NCI-H2029 (cell line): ENCODE data around the gene E2F2.

Source experiments
- DNase-seq: peaks from one replicate; lab custom pipeline; 2025; lab: John Stamatoyannopoulos, UW

Gene E2F2, protein sequence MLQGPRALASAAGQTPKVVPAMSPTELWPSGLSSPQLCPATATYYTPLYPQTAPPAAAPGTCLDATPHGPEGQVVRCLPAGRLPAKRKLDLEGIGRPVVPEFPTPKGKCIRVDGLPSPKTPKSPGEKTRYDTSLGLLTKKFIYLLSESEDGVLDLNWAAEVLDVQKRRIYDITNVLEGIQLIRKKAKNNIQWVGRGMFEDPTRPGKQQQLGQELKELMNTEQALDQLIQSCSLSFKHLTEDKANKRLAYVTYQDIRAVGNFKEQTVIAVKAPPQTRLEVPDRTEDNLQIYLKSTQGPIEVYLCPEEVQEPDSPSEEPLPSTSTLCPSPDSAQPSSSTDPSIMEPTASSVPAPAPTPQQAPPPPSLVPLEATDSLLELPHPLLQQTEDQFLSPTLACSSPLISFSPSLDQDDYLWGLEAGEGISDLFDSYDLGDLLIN

DNA sequence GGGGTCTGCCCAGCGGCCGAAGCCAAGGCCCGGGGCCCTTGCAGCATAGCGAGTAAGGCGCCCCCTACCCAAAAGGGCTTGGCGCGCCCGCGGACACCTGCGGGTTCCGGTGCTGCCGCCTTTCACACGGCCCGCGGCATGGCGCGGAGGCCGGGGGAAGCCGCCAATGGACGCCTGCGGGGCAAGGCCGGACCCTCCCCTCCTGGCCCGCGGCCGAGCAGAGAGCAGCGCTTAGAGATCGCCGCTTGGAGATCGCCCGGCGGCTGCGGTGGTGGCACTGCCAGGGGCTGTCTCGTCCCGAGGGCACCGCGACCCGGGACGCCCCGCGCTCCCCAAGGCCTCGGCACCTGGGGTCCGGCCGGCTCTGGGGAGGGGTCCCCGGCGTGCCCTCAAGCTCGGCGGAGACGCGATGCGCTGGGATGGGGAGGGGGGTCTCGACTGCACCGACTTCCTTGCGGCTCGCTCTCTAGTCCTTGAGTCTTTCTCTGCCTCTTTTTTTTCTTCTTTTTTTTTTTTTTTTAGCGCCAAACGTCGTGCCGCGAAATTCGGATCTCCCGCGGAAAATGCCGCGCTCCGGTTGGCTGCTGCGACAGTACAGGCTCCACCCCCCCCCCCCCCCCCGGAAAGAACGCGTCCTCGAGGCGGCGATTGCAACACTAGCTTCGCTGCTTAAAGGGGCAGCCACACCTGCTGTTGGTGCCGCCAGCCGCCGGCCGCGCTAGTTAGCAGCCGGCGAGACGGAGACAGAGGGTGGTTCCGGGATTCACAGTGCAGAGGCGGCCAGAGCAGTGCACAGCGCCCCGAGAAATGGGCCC lies at the start of gene E2F2:
E2F2 (minus strand) TSS at position 487 of the 815 bp plus-strand sequence; CDS start at position 47, 440 bp downstream.
- DNase-seq, result peak; percentile 76

DNA sequence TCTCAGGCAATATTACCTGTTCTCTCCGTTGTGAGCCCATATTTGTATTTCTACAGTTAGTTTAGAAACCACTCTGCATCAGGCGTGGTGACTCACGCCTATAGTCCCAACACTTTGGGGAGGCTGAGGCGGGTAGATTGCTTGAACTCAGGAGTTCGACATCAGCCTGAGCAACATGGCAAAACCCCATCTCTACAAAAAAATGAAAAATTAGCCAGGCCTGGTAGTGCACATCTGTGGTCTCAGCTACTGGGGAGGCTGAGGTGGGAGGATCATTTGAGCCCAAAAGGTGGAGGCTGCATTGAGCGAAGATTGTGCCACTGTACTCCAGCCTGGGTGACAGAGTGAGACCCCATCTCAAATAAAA lies 47.9 kb upstream of the E2F2 start:
- no peak for DNase-seq

DNA sequence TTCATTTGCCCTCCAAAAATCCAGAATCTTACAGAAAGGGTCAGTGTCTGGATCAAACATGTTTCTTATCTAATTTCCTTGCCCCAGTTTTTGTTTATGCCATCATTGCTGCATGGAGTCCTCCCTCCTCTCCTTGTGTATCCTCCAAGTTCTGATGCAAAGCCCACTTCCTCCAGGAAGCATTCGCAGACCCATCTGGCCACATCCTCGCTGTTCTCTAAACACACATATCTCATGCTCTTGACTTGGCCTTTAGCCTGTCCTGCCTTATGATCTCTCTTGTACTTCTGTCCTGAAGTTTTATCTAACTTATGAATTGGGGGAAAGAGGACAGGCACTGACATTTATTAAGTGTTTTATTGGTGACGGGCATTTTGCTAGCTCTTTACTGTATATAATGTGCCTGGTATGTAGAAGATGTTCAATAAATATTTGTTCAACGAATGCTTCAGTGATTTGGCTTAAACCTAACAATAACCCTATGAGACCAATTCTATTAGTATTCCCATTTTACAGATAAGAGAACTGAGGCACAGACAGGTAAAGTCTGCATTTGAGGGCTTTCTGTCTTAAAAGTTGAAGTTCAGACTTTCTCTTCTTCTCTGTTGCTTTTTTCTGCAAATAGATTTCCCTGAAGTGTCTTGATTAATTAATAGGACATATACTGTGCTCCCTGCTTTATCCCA lies 47.4 kb upstream of the E2F2 start:
- no peak for DNase-seq

DNA sequence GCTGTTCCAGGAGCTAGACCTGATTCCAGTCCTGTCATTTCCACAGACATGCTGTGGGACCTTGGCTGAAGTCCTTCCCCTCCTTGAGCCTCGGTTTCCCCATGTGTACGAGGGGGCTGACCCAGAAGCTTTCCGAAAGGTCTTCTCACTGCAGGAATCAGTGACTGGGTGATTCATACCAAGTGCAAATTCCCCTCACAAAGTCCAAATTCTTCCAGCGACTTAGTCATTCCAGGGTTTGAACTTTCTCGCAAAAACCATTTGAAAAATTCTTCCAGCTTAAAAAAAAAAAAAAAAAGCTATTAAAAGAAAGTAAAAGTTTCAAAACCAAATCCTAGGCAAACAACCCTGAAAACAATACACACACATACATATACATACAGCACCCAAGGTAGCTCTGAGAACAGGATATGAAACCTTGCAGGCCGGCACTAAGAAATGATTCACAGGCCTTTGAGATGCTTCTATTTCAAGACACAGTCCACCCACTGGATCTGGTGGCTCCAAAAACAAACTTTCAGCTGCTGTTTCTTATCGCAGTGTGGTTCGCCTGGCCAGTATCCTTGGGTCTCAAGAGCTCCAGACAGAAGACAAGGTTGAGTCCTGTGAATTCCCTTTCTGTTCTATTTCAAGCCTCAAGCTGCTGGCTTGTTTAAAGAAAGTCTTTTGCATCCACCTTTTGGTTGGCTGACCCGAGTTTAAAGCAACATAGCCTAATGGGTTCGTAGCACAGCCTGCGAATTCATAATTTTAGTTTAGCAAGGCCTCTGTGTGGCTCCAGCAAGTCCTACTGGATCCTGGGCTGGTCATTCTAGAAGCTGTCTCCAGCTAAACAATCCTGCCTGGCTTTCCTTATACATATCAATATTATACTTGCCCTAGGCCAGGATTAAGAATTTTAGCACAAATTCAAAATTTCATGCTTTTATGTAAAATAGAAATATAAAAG lies 46.3 kb upstream of the E2F2 start:
- DNase-seq, result no peak

DNA sequence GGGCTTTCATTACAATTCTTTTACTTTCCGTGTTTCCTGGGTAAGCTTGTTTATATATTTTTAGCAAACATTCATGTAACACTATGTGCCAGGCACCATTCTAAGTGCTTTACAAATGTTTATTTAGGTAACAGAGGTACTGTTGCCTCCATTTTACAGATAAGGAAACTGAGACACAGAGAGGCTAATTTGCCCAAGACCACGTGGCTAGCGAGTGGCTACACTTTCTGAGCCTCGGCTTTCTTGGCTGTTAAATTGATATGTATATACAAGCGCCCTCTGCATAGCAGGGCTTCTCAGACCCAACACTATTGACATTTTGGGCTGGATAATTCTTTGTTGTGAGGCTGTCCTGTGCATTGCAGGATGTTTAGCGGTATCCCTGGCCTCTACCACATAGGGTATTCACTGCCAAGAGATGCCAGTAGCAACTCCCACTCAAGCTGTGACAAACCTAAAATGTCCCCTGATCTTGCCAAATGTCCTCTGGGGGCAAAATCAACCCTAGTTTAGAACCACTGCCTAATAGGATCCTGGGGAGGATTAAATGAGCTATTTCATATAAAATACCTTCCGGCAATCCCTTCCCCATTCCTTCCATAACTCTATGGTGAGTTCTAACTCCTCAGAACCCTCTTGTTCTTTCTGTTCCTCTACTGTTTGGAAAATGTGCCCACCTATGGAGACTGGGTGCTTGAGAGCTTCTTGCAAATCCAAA lies 45.5 kb upstream of the E2F2 start:
- no peak for DNase-seq

DNA sequence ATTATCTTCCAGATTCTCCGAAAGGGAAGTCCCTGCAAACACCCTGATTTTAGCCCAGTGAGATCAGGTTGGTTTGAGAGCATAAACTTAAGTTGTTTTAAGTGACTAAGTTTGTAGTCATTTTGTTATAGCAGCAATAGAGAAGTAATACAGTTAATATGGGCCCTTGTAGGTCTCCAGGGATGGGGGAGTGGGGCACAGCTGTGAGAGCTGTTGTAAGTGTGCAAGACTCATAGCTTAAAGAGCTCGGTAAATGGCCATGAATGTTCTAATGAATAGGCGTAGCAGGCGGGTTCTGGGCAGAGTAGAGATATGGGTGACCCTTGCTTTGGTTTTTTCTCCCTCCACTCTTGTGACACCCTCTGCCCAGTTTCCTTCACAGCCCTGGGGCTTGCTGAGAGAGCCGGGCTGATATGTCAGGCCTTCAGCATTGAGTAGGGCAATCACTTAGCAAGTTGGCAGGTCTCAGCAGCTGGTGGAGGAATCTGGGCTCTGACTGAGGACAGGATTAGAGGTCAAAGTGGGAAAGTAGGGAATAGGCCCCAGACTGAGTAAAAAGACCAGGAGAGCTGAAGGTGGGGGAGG lies 44.3 kb upstream of the E2F2 start:
- no peak for DNase-seq

DNA sequence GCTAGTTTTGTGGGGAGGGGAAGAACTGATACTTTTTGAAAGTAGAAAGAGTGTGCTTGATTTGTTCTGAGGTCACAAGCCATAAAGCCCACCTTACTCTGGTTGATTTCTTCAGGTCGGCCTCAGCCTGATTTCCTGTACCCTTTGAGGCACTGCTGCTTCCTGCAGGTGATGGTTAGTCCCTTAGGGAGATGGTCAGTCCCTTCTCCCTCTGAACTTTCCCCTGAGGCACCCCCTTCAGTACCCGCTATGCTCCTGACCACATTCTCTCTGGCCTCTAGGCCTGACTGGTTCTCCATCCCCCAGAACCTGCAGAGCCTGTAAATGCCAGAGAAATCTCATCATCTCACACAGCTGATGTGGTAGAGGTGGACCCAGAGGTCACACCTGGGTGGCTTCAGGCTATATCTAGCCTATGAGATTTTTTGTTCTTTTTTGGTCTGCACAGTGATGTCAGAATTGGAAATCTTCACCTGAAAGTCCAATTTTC lies 43.3 kb upstream of the E2F2 start:
- DNase-seq, result no peak

DNA sequence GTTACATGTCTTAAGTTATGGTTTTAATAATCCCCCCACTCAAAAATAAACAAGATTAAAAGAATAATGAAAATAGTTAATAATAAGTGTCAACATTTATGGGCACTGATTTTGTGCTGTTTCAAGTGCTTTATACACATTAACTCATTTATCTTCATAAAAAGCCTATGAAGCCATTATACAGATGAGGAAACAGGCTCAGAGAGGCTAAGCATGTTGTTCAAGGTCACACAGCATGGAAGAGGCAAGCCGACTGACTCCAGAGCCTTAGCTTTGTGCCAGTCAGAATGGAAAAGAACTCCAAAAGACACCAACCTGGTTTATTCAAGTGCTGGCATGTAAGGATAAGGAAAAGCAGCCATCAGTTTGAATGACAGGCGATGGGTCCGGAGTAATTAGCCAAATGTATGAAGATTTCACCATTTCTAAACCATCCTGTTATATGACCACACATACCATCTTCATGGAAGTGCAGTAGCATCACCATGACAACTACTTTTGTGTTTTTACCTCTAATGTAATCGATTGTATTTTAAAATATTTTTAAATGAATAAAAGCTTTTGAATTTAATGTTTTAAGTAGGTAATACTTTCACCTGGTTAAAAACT lies 42.6 kb upstream of the E2F2 start:
- DNase-seq, result no peak

DNA sequence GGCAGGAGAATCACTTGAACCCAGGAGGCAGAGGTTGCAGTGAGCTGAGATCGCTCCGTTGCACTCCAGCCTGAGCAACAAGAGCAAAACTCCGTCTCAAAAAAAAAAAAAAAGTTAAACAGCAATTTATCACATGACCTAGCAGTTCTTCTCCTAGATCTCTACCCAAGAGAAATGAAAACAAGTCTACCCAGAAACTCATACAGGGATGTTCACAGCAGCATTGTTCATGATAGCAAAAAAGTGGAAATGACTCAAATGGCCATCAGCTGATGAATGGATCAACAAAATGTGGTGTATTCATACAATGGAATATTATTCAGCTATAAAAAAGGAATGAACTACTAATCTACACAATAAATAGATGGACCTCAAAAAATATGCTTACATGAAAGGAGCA lies 40.4 kb upstream of the E2F2 start:
- DNase-seq, result no peak

DNA sequence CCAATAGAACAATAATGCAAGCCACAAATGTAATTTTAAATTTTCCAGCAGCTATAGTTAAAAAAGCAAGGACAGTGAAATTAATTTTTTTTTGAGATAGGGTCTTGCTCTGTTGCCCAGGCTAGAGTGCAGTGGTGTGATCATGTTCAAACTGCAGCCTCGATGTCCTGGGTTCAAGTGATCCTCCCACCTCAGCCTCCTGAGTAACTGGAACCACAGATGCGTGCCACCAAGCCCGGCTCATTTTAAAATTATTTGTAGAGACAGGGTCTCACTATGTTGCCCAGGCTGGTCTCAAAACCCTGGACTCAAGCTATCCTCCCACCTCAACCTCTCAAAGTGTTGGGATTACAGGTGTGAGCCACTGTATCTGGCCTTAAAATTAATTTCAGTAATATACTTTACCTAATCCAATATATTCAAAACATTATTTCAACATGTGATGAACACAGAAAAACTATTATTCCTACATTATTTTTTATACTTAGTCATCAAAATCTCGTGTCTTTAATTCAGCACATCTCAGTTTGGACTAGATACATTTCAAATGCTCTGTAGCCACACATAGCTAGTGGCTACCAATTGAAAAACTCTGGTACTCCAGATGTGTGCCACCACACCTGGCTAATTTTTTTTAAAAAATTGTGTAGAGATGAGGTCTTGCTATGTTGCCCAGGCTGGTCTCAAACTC lies 39.1 kb upstream of the E2F2 start:
- DNase-seq, result no peak

DNA sequence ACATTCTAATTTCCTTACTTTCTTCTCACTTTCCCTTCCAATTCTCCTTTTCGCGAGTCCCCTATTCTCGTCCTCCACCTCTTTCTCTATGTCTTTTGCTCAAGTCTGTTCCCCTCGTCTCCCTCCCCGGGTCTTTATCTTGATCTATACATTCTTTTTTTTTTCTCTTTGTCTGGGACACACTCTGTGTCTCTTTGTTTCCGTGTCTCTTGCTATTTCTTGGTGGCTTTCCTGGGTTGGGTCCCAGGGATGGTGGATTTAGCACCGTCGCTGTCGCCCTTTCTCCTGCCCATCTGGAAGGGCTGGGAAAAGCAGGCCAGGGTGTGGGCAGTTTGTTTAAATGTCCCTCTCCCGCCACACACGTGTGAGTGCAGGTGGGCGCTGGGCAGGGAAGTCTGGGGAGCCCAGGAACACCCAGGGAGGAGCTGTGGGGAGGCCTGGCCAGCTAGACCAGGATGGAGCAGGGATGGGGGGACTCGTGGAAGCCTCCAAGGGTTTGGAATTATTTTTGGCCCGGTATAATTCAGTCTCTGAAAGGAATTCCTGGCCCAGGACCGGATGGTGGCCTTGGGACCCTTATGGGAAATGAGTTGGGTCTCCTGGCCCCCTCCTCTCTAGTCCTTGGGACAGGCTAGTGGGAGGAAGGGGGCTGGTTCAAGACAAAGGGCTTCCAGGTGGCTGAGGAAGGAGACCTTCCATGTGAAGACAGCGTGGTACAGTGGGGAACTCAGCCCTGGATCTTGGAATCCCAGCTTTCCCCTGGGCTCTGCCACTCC lies 37.8 kb upstream of the E2F2 start:
- DNase-seq, result no peak

DNA sequence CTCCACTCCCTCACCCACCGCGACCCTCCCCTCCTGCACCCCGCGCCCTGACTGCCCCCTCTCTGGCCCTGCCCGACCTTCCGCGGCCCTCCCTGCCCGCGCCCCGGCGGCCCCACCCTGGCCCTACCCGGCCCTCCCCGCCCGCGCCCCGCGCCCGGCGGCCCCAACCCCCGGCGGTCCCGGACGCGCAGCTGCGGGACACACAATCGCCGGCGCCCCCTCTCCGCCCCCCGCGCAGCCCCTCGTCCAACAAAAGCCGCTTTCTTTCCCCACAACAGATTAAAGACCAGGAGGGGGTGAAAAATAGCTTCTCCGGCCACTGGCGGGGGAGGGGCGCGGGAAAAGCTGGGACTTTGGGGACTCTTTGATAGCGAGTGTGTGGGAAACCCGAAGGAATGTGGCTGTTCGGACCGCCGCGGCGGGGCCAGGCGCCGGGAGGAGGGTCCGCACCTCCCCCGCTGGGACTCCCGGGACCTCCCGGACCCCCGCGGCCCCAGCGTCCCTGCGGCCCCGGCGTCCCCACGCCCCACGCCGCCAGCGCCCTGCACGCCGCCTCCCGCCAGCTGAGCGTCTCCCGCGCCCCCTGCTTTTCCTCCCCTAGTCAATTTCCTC lies 37.1 kb upstream of the E2F2 start:
- no peak for DNase-seq

DNA sequence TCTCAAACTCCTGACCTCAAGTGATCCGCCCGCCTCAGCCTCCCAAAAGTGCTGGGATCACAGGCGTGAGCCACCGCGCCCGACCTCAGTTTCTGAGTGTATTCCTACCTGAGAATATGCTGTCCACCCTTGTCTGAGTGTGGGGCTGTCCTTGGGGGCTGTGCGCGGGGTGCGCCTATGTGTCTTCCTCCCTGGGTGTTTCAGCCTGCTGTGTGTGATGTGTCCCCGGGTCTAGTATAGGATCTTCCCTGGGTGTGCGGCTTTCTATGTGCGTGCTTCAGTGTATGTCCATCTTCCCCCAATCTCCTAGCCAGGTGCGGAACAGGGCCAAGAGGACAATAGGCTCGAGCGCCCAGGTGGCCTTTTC lies 36.6 kb upstream of the E2F2 start:
- DNase-seq, result no peak

DNA sequence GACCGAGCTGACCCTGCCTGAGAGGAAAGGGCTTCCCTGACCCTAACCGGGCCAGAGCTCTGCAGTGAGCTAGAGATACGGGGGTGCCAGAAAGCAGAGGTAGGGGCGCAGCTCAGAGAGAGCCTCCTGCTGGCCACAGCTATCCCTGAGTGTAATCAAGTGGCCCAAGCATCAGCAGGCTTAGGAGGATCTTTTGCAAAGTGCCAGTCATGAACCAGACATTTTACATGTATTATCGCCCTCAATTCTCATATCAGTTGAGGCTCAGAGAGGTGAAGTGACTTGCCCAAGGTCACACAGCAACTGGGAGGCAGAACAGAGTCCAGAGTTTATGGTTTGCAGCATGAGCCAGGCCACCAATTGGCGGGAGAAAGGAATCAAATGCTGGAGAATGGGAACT lies 35.3 kb upstream of the E2F2 start:
- no peak for DNase-seq

DNA sequence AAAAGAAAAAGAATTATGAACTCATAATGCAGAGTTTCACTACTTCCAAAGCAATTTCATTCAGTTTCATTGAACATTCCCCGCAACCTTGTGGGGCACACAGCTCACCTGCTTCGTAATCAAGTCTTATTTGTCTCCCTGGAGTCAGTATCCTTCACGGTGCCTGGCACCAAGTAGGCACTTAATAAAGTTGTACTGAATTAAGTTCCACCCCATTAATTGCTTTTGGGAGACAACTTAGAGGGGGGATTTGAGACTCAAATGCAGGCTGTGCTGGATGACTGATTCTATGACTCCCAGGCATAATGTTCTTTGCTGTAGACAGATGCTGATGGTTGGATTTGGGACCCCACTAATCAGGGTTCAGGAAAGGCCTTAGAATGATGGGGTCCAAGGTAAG lies 34.7 kb upstream of the E2F2 start:
- DNase-seq, result no peak

DNA sequence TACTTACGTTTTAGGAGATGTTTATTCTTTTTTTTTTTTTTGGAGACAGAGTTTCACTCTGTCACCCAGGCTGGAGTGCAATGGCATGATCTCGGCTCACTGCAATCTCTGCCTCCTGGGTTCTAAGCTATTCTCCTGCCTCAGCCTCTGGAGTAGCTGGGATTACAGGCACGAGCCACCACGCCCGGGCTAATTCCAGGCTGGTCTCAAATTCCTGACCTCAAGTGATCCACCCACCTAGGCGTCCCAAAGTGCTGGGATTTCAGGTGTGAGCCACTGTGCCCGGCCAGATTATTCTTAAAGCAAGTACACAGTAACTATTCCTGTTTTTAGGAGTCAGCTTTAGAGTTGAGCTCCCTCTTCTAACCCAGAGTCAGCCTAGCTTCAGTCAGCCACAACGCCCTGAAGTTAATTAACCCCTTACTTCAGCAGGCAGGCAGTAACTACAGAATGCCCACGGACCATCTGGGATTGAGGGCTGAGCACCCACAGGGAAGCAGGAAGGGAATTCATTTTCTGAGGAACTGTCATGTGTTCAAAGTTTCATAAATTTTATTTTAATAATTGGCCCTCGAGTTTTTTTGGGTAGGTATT lies 33.6 kb upstream of the E2F2 start:
- no peak for DNase-seq

DNA sequence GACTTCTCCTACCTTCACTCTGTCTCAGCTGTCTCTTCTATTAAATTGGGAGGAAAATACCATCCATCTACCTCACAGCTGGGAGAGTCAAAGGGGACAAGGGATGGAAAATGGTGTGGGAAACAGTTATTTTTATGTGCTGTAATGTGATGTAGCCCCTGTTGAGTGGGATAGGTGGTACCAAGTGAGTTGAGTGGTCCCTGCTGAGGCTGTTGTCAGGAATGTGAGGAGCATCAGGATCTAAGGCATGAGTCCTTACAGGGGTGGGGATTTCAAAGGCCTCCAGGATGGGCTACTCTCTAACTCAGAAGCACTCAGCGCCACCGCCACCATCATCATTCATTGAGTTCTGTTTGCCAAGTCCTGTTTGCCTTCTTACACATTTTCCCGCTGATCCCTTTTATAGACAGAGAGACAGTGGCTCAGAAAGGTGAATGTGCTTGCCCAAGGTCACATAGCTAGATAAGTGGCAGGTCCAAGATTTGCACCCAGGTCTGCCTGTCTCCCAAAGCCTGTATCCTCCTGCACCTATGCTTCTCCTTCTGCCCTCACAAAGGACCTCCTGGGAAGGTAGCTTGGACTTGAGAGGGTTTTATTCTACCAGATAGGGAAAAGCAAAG lies 32.8 kb upstream of the E2F2 start:
- no peak for DNase-seq
